ENCODE results near the gene CCDC187.

The CCDC187 gene

GRCh38 chr9:136304456-136304855 lies 562 bp upstream of the CCDC187 start:
- H3K27ac ChIP-seq (ENCODE audit: low read depth, low read length) = no peak overlapping the region
- peaks cover 2% of the 10 kb centered on the region; the same call in 1 of the 2 replicates for H3K27me3 ChIP-seq (ENCODE audit: control insufficient read depth, low read length)
- no peaks in the 10 kb centered on the region for H3K79me2 ChIP-seq (ENCODE audit: control insufficient read depth, low read length)
- H3K4me1 ChIP-seq (ENCODE audit: control insufficient read depth, low read length) = peaks cover 12% of the 10 kb centered on the region
- peaks cover 13% of the 10 kb centered on the region; the same call in 1 of the 2 replicates for H3K9me3 ChIP-seq (ENCODE audit: control insufficient read depth, insufficient read depth, low read length)
- no peaks in the 10 kb centered on the region for H4K20me1 ChIP-seq (ENCODE audit: control insufficient read depth, insufficient read depth, low read depth, low read length)
- no peaks in the 10 kb centered on the region for H3K9me2 ChIP-seq (replicated peaks; ENCODE audit: control insufficient read depth, low read length)
- no peak overlapping the region for H3K4me3 ChIP-seq (ENCODE audit: low read length)
- no peak overlapping the region for H3K4me2 ChIP-seq (ENCODE audit: low read length)
- TF ChIP-seq CTCF (IDR thresholded peaks at IDR 0.05; ENCODE audit: low read depth, low read length, poor library complexity, severe bottlenecking) = no peak
- TF ChIP-seq EZH2phosphoT487 (IDR thresholded peaks at IDR 0.05; ENCODE audit: borderline replicate concordance, low read length) = no peak
- H3K36me3 ChIP-seq (ENCODE audit: control insufficient read depth, low read length) = no peaks in the 10 kb centered on the region
- H3F3A ChIP-seq (ENCODE audit: control insufficient read depth, insufficient read depth) = peaks cover 17% of the 10 kb centered on the region

- no peak overlapping the region for H3K4me2 ChIP-seq (ENCODE audit: low read length)
- TF ChIP-seq CTCF (IDR thresholded peaks at IDR 0.05; ENCODE audit: low read depth, low read length, poor library complexity, severe bottlenecking) (no peak), EZH2phosphoT487 (IDR thresholded peaks at IDR 0.05; ENCODE audit: borderline replicate concordance, low read length) (no peak)
- no peaks in the 10 kb centered on the region for H4K20me1 ChIP-seq (ENCODE audit: control insufficient read depth, insufficient read depth, low read depth, low read length)
Observed at GRCh38 chr9:136303066-136303824, 649 bp downstream of the CCDC187 start.

GRCh38 chr9:136302527-136302926 lies 1.4 kb downstream of the CCDC187 start:
- Histone ChIP-seq H3K9me2 (replicated peaks; ENCODE audit: control insufficient read depth, low read length) (no peaks in the 10 kb centered on the region), H3K4me2 (ENCODE audit: low read length) (no peak overlapping the region), H3K79me2 (ENCODE audit: control insufficient read depth, low read length) (no peaks in the 10 kb centered on the region), H3K4me3 (ENCODE audit: low read length) (no peak overlapping the region), H3K36me3 (ENCODE audit: control insufficient read depth, low read length) (no peaks in the 10 kb centered on the region), H3F3A (ENCODE audit: control insufficient read depth, insufficient read depth) (peaks cover 5% of the 10 kb centered on the region; the same call in 1 of the 2 replicates), H3K4me1 (ENCODE audit: control insufficient read depth, low read length) (0 out of 2 replicates have a peak, but pooled peaks cover 3% of the 10 kb centered on the region), H3K9me3 (ENCODE audit: control insufficient read depth, insufficient read depth, low read length) (0 out of 2 replicates have a peak, but pooled peaks cover 4% of the 10 kb centered on the region), H3K27me3 (ENCODE audit: control insufficient read depth, low read length) (peaks cover 2% of the 10 kb centered on the region; the same call in 1 of the 2 replicates), H3K27ac (ENCODE audit: low read depth, low read length) (no peak overlapping the region), H4K20me1 (ENCODE audit: control insufficient read depth, insufficient read depth, low read depth, low read length) (no peaks in the 10 kb centered on the region)
- TF ChIP-seq EZH2phosphoT487 (IDR thresholded peaks at IDR 0.05; ENCODE audit: borderline replicate concordance, low read length) = no peak
- TF ChIP-seq CTCF (IDR thresholded peaks at IDR 0.05; ENCODE audit: low read depth, low read length, poor library complexity, severe bottlenecking) = no peak

More at GRCh38 chr9:136303066-136303824, 649 bp downstream of the CCDC187 start:
- no peak overlapping the region for H3K4me3 ChIP-seq (ENCODE audit: low read length)
- peaks cover 8% of the 10 kb centered on the region; the same call in 1 of the 2 replicates for H3K9me3 ChIP-seq (ENCODE audit: control insufficient read depth, insufficient read depth, low read length)
- peaks cover 11% of the 10 kb centered on the region for H3F3A ChIP-seq (ENCODE audit: control insufficient read depth, insufficient read depth)
- no peaks in the 10 kb centered on the region for H3K36me3 ChIP-seq (ENCODE audit: control insufficient read depth, low read length)
- no peaks in the 10 kb centered on the region for H3K79me2 ChIP-seq (ENCODE audit: control insufficient read depth, low read length)
- H3K27me3 ChIP-seq (ENCODE audit: control insufficient read depth, low read length) = peaks cover 2% of the 10 kb centered on the region; the same call in 1 of the 2 replicates
- 0 out of 2 replicates have a peak, but pooled peaks cover 3% of the 10 kb centered on the region for H3K4me1 ChIP-seq (ENCODE audit: control insufficient read depth, low read length)
- H3K9me2 ChIP-seq (replicated peaks; ENCODE audit: control insufficient read depth, low read length) = no peaks in the 10 kb centered on the region
- no peak overlapping the region for H3K27ac ChIP-seq (ENCODE audit: low read depth, low read length)
